ENCODE data around the gene ECSCR.

The ECSCR gene

DNA sequence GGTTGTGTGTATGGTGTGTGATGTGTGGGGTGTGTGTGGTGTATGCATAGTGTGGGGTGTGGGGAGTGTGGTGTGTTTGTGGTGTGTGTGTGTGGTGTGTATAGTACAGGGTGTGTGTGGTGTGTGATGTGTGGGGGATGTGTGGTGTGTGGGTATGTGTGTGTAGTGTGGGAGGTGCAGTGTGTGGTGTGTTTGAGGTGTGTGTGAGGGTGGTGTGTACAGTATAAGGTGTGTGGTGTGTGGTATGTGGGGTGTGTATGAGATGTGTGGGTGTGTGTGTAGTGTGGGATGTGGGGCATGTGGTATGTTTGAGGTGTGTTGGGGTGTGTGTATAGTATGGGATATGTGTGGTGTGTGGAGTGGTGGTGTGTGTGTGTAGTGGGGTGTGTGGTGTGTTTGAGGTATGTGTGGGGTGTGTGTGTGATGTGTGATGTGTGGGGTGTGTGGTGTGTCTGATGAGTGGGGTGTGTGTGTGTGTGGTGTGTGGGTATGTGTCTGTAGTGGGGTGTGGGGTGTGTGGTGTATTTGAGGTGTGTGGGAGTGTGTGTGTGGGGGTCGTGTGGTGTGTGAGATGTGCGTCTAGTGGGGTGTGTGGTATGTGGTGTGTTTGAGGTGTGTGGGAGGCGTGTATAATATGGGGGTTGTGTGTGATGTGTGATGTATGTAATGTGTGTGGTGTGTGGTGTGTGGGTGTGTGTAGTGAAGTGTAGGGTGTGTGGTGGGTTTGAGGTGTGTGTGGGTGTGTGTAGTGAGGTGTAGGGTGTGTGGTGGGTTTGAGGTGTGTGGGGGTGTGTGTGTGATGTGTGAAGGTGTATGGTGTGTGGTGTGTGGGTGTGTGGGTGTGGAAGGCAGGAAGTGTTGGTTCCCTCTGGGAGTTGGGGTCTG, 8.6 kb downstream of the ECSCR start:
- no peak overlapping the region for H3K4me3 ChIP-seq (ENCODE audit: low read depth, low read length)
- DNase-seq (ENCODE audit: low read depth) = no peak
- TF ChIP-seq, protein P1, sequence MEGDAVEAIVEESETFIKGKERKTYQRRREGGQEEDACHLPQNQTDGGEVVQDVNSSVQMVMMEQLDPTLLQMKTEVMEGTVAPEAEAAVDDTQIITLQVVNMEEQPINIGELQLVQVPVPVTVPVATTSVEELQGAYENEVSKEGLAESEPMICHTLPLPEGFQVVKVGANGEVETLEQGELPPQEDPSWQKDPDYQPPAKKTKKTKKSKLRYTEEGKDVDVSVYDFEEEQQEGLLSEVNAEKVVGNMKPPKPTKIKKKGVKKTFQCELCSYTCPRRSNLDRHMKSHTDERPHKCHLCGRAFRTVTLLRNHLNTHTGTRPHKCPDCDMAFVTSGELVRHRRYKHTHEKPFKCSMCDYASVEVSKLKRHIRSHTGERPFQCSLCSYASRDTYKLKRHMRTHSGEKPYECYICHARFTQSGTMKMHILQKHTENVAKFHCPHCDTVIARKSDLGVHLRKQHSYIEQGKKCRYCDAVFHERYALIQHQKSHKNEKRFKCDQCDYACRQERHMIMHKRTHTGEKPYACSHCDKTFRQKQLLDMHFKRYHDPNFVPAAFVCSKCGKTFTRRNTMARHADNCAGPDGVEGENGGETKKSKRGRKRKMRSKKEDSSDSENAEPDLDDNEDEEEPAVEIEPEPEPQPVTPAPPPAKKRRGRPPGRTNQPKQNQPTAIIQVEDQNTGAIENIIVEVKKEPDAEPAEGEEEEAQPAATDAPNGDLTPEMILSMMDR (IDR thresholded peaks at IDR 0.05; ENCODE audit: low read depth, low read length, missing control alignments) = no peak
- in situ Hi-C loops (cut with HindIII; ENCODE audit: low sequenced_read_pairs) = no loop called here

DNA sequence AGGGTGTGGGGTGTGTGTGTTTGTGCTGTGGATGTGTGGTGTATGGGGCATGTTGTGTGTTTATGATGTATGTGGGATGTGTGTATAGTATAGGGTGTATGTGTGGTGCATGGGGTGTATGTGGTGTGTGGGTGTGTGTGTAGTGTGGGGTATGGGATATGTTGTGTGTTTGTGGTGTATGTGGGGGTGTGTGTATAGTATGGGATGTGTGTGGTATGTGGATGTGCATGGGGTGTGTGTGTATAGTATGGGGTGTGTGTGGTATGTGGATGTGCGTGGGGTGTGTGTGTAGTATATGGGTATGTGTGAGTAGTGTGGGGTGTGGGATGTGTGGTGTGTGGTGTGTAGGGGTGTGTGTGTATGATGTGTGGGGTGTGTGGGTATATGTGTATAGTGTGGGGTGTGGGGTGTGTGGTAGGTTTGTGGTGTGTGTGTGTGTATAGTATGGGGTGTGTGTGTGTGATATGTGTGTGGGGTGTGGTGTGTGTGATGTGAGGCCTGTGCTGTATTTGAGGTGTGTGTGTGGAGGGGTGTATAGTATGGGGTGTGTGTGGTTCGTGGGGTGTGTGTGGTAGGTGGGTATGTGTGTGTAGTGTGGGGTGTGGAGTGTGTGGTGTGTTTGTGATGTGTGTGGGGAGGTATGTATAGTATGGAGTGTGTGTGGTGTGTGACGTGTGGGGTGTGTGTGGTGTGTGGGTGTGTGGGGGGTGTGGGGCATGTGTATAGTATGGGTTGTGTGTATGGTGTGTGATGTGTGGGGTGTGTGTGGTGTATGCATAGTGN, 10.5 kb downstream of the ECSCR start:
- no peak overlapping the region for H3K4me3 ChIP-seq (ENCODE audit: low read depth, low read length)
- in situ Hi-C loops (cut with HindIII; ENCODE audit: low sequenced_read_pairs) = no loop called here
- DNase-seq (ENCODE audit: low read depth) = no peak
- TF ChIP-seq, protein P1 (IDR thresholded peaks at IDR 0.05; ENCODE audit: low read depth, low read length, missing control alignments) = no peak

DNA sequence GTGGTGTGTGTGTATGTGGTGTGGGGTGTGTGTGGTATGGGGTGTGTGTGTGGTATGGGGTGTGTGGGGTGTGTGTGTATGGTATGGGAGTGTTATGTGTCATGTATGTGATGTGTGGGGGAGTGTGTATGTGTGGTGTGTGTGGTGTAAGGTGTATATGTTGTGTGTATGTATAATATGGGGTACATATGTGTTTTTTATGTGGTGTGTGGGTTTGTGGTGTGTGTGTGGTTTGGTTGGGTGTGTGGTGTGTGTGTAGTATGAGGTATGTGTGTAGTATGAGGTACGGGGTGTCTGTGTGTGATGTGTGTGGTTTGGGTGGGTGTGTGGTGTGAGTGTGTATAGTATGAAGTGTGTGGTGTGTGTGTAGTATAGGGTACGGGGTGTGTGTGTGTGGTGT, 11.4 kb downstream of the ECSCR start:
- in situ Hi-C loops (cut with HindIII; ENCODE audit: low sequenced_read_pairs) = no loop called here
- no peak overlapping the region for H3K4me3 ChIP-seq (ENCODE audit: low read depth, low read length)
- no peak for DNase-seq (ENCODE audit: low read depth)
- TF ChIP-seq, protein P1 (IDR thresholded peaks at IDR 0.05; ENCODE audit: low read depth, low read length, missing control alignments) = no peak

DNA sequence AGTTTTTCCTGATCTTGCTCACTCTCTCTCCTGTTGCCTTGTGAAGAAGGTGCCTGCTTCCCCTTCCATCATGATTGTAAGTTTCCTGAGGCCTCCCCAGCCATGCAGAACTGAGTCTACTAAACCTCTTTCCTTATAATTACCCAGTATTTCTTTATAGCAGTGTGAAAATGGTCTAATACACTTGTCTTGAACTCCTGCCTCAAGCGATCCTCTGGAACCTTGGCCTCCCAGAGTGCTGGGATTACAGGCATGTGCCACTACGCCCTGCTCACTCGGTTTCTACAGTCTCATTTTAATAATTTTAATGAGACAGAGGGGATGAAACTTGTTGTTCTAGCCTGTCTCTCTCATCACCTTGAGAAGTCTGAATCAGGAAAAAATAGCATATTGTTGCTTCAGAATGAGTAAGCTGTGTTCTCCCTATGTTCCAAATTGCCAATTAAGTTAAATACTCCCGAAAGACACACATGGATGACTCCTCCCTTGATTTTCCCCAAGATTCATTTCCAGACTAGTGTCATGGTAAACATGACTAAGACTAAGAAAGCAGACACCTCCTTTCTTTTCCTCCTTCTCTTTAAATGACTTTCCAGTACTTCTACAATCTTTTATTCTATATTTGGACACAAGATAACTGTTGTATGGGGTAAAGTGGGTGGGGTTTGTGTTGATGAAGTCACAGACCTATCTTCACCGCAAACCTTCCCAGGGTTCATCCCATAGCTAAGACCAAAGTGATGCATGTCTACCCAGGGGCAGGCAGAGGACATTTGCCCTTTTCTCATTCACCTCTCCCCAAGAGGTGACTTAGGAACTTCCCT, 15.4 kb downstream of the ECSCR start:
- in situ Hi-C loops (cut with HindIII; ENCODE audit: low sequenced_read_pairs) = no loop called here
- TF ChIP-seq, protein P1 (IDR thresholded peaks at IDR 0.05; ENCODE audit: low read depth, low read length, missing control alignments) = no peak
- no peak overlapping the region for H3K4me3 ChIP-seq (ENCODE audit: low read depth, low read length)
- DNase-seq (ENCODE audit: low read depth) = no peak

DNA sequence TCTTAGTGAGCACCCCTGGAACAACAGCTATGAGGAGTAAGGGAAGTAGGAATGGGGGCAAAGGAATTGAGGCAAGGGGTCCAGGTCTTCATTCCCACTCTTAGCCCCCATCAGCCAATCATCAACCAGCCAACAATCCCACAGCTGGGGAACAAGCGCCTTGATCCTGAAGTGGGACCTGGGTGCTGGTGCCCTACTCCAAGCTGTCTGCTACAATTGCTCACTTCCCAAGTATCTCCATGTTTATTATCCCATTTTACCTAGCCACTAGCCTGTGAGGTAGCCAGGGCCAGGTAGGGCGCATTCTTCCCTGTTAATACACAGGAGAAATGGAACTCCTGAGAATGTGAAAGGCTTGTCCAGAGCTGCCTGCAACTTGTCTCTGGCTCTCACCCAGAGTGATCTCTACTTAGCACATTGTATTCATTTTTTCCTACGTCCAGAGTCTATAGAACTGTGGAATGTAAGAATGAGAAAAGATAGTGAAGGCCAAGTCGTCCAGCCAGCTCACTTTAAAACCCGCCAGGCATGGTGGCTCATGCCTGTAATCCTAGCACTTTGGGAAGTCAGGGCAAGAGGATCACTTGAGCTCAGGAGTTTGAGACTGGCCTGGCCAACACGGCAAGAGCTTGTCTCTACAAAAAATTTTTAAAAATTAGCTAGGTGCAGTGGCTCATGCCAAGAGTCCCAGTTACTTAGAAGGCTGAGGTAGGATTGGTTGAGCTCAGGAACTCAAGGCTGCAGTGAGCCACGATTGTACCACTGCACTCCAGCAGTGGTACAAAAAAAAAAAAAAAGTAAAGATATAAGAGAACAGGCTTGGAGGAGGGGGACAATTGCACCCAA, 17.0 kb downstream of the ECSCR start:
- in situ Hi-C loops (cut with HindIII; ENCODE audit: low sequenced_read_pairs) = no loop called here

More for the DNA sequence above, 17.0 kb downstream of the ECSCR start:
- no peak for DNase-seq (ENCODE audit: low read depth)
- TF ChIP-seq, protein P1 (IDR thresholded peaks at IDR 0.05; ENCODE audit: low read depth, low read length, missing control alignments) = no peak
- H3K4me3 ChIP-seq (ENCODE audit: low read depth, low read length) = no peak overlapping the region

Measured in astrocyte of the cerebellum (primary cell).